HG03521 (cell line): ENCODE measurements around the gene PHF5A.

Experiments used
- ATAC-seq: cut with Tn5 transposase; IDR thresholded peaks from one replicate; pipeline ENCODE4 v1.9.1; 2021; ENCODE audit warnings: mild to moderate bottlenecking, moderate library complexity; ENCODE audit not compliant: unreplicated experiment

The PHF5A gene, protein sequence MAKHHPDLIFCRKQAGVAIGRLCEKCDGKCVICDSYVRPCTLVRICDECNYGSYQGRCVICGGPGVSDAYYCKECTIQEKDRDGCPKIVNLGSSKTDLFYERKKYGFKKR

GRCh38 chr22:41468381-41469217, at the start of gene PHF5A, which contains the start of gene ACO2:
PHF5A (minus strand) TSS chr22:41468692; CDS start chr22:41468653, 39 bp downstream.
ACO2 (plus strand) TSS chr22:41469117; CDS start chr22:41469147, 30 bp downstream.
- ATAC-seq: peak; percentile 84

DNA sequence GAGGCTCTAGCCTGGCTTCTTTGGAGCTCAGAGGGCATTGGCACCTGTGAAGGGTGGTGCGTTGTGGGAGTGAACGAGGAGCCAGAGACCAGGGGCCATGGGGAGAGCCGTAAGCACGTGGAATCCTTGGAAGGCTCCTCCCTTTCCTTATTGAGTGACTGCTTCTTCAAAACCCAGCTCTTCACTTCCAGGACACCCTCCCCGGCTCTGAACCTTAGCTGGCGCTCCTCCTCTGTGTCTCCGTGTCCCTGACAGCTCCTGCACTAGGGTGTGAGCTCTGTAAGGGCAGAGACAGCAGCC, 49.5 kb upstream of the PHF5A start:
- no peak for ATAC-seq

GRCh38 chr22:41517172-41518047, 48.9 kb upstream of the PHF5A start:
- no peak for ATAC-seq

DNA sequence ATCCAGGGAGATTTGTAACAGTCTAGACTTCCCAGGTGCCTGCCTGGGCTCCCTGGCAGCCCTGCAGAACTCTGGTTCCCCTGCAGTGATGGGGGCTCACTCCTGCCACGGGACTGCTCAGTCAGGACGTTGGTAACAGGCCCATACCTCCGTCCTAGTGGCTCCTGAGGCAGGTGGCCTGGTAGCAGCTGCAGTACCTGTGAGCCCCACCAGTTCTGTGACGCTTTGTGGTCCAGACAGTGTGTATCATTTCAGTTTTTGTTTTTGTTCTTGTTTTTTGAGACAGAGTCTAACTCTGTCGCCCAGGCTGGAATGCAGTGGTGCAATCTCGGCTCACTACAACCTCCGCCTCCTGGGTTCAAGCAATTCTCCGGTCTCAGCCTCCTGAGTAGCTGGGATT, 48.0 kb upstream of the PHF5A start:
- no peak for ATAC-seq

- ATAC-seq: no peak
Observed at GRCh38 chr22:41513391-41513790, 44.9 kb upstream of the PHF5A start.

- ATAC-seq: no peak
Observed at GRCh38 chr22:41512421-41513194, 44.1 kb upstream of the PHF5A start.

GRCh38 chr22:41511521-41511968, 43.1 kb upstream of the PHF5A start:
- ATAC-seq: no peak

DNA sequence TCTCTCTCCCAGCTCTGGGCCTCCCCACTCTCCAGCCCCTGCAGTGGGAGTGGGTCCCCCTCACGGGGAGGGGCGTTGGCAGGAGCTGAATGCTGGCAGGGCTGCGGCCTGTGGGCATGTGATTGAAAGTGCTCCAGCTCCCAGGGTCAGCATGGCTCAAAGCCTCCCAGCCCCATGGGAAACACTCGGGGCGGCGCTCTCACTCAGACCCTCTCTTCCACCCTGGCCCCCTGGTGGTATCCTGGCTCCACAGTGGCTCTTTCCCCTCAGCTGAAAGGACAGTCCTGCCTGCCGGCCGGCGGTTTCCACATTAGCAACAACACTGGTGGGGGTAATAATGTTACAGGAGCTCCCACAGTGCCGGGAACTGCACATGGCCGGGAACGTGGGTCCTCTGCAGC, 40.3 kb upstream of the PHF5A start:
- ATAC-seq: no peak

GRCh38 chr22:41507330-41508063, 39.0 kb upstream of the PHF5A start:
- ATAC-seq: no peak

DNA sequence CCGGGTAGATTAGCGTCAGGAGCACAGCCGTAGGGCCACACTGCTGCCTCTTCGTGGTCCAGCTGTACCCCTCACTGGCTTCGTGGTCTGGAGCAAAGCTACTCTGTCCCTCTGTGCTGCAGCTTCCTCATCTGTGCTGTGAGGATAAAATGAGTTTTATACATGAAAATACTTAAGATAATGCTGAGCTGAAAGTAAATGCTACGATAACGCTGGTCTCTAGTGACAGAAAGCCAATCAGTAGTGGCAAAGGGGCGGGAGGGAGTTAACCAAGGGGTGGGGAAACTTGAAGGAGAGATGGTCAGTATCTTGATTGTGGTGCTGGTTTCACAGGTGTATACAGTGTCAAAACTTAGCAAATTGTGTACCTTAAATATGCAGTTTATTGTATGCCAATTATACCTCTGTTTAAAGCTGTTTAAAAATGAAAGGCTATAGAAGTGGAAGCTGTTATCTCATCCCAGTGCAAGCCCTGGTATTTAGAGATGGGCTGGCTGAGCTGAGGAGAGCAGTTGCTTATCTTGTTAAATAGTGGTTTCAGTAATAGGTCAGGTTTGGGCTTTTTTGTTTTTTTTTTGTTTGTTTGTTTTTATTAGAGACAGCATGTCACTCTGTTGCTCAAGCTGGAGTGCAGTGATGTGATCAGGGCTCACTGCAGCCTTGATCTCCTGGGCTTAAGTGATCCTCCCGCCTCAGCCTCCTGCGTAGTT, 37.2 kb upstream of the PHF5A start:
- ATAC-seq: no peak

DNA sequence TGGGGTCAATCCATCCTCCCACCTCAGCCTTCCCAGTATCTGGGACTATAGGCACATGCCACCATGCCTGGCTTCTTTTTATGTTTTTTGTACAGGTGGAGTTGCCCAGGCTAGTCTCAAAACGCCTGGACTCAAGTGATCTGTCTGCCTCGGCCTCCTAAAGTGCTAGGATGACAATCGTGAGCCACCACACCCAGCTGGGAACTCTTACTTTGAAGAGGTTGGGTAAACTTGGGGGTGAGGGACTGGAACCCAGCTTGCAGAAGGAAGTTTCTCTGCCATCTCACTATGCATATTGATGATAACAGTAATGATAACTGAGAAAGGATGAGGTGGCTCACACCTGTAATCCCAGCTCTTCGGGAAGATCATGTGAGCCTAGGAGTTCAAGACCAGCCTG, 36.3 kb upstream of the PHF5A start:
- ATAC-seq: no peak

DNA sequence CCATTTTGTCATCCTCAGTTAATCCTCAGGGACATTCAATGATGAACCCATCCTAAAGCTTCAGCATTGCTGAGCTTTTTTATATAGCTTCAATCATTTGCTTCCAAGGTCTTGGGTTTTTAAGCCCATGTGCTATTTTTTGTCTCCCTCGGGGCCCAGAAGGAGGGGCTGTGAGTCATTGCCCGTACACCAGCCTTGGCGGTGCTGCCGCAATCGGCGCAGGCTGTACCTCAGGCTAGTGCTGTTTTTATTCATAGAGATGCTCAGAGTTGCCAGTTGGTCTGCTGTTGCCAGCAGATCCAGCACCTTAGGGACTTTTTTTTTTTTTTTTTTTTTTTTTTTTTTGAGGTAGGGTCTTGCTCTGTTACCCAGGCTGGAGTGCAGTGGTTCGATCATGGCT, 35.9 kb upstream of the PHF5A start:
- ATAC-seq: no peak

DNA sequence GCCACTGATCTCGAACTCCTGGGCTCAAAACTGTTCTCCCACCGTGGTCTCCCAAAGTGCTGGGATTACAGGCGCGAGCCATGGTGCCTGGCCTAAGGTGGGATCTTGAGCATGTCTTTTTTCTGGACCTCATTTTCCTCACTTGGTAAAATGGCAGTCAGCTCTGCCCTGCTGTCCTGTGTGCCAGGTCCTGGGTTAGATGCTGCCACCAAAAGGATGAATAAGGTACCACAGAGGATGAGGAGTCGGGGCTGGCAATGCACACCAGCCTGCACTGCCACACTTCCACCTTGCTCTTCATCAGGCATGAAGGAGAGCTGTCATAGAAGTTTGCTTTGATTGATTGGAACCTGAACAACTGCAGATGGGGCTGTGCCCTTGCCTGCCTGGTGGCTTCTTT, 32.7 kb upstream of the PHF5A start:
- no peak for ATAC-seq

- no peak for ATAC-seq
Observed at GRCh38 chr22:41500303-41500702, 31.8 kb upstream of the PHF5A start.

GRCh38 chr22:41499624-41500280, 31.3 kb upstream of the PHF5A start:
- ATAC-seq: no peak

DNA sequence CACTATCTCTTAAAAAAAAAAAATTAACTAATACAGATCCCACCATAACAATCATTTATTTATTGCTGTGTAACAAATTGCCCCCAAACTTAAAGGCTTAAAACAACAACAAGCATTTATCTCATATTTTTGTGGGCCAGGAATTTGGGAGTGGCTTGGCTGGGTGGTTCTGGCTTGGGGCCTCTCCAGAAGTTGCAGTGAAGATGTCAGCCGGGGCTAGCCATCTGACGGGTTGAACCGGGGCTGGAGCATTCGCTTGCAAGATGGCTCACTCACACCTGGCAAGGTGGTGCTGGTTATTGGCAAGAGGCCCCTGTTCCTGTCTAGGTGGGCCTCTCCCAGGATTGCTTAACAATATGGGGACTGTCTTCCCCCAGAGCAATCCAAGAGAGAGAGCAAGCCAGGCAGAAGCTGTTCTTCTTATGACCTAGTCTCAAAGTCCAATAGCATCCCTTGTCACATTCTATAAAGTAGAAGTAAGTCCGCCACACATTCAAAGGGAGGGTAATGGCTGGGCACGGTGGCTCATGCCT, 29.9 kb upstream of the PHF5A start:
- ATAC-seq: no peak

GRCh38 chr22:41491374-41492100, 23.0 kb upstream of the PHF5A start:
- ATAC-seq: no peak
